PC-9 (cell line): ENCODE data around the gene DDX41. TPM values are rescaled to one million over a fixed set of nuclear protein-coding genes. Genes with fewer than 3 reads are reported as not detected.

Experiments used
- BruUV-seq: library from RNA; stranded (reverse); fragments of 400-500 nt; replicated peaks from 2 replicates; lab custom pipeline; 2021; lab: Mats Ljungman, UMichigan
- CTCF ChIA-PET: fragments of 300-600 bp; sonication (Branson Sonifier 250); formaldehyde crosslinking; loops from one replicate; lab custom pipeline; 2022; ENCODE audit warnings: antibody characterized with exemption; lab: Charles Lee
- POLR2A ChIA-PET: fragments of 300-600 bp; sonication (Branson Sonifier 250); formaldehyde crosslinking; loops from one replicate; lab custom pipeline; 2022; ENCODE audit warnings: antibody characterized with exemption; ENCODE audit not compliant: unreplicated experiment; lab: Charles Lee
- DNase-seq, 2 experiments: peaks; one replicate each; pipeline versions ENCODE4 v3.0.0 to v3.0.0-alpha.2; 2015 to 2022; ENCODE audit warnings: mixed read lengths in 1 of 2
- H2AFZ ChIP-seq: fragments of 200-600 bp; sonication (generic); 2 replicates; pipeline ENCODE4 v1.8.1; 2017; ENCODE audit warnings: antibody characterized with exemption
- H3F3A ChIP-seq: fragments of 200-600 bp; sonication (generic); 2 replicates; pipeline ENCODE4 v1.8.1; 2017; ENCODE audit warnings: antibody characterized with exemption, mild to moderate bottlenecking, low read depth; ENCODE audit not compliant: insufficient read depth
- H3K27ac ChIP-seq: fragments of 200-600 bp; sonication (generic); 2 replicates; pipeline ENCODE4 v1.6.1; 2016; ENCODE audit warnings: mixed run types
- H3K27me3 ChIP-seq: fragments of 200-600 bp; sonication (generic); 2 replicates; pipeline ENCODE4 v1.6.1; 2016; ENCODE audit warnings: low read depth, mixed run types; ENCODE audit not compliant: insufficient read depth
- H3K36me3 ChIP-seq: fragments of 200-600 bp; sonication (generic); 2 replicates; pipeline ENCODE4 v1.6.1; 2016; ENCODE audit warnings: low read depth, mixed run types
- H3K4me1 ChIP-seq: fragments of 200-600 bp; sonication (generic); replicated peaks from 2 replicates; pipeline ENCODE4 v1.6.1; 2016; ENCODE audit warnings: mixed run types; ENCODE audit not compliant: insufficient read depth
- H3K4me2 ChIP-seq: fragments of 200-600 bp; sonication (generic); 2 replicates; pipeline ENCODE4 v1.6.1; 2017; ENCODE audit warnings: mixed run types
- H3K4me3 ChIP-seq: fragments of 200-600 bp; sonication (generic); 2 replicates; pipeline ENCODE4 v1.6.1; 2016; ENCODE audit warnings: mixed run types
- H3K79me2 ChIP-seq: fragments of 200-600 bp; sonication (generic); 2 replicates; pipeline ENCODE4 v1.6.1; 2017; ENCODE audit warnings: low read depth, mixed run types
- H3K9me2 ChIP-seq: fragments of 200-600 bp; sonication (generic); 2 replicates; pipeline ENCODE4 v1.8.1; 2017; ENCODE audit warnings: mild to moderate bottlenecking; ENCODE audit not compliant: insufficient read depth
- H3K9me3 ChIP-seq: fragments of 200-600 bp; sonication (generic); 2 replicates; pipeline ENCODE4 v1.8.1; 2016; ENCODE audit warnings: low read depth; ENCODE audit not compliant: insufficient read depth
- H4K20me1 ChIP-seq: fragments of 200-600 bp; sonication (generic); 2 replicates; pipeline ENCODE4 v1.8.1; 2017; ENCODE audit not compliant: insufficient read depth
- EZH2 ChIP-seq: fragments of 200-600 bp; sonication (generic); IDR thresholded peaks from 2 replicates; pipeline ENCODE4 v1.8.0; 2017; ENCODE audit warnings: antibody characterized with exemption, low read depth
- intact Hi-C: fragments of 100-400 bp; cut with micrococcal nuclease; formaldehyde crosslinking; loops from one replicate; pipeline ENCODE4 v1.10.0; 2022; ENCODE audit not compliant: unreplicated experiment
- total RNA-seq: library from RNA; stranded (reverse); gene quantifications from 2 replicates; pipeline ENCODE4 v1.2.3, GENCODE V29; 2021
- TF ChIP-seq, protein P1 (sequence below): fragments of 200-600 bp; sonication (generic); conservative IDR thresholded peaks from 2 replicates; pipeline ENCODE4 v1.6.1; 2017; ENCODE audit warnings: mixed run types, antibody characterized with exemption, mild to moderate bottlenecking, moderate library complexity

The DDX41 gene
- total RNA-seq, 1 experiment from 2014 or later = 93.1 TPM

DNA sequence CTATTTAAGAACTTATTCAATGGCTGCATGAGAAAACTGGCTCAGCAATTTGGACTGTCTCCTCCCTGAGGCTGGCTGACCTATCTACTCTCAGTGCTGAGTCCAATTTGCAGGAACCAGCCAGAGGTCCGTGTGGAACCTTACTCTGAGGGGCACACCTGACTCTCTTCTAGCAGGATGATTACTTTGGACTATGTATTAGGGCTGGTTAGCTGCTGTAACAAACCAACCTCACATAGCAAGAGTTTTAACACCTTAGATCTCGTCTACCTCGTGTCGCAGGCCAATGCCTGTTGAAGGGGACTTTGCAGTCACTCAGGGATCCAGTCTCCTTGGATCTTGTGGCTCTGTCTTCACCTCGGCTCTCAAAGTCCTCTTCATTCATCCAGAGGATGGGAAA is 41.0 kb upstream of the DDX41 start:
- H3K4me2 ChIP-seq = no peak overlapping the region
- POLR2A ChIA-PET = no interaction called here
- H3K9me2 ChIP-seq = no peaks in the 10 kb centered on the region
- no TSS peak for BruUV-seq
- H3K27ac ChIP-seq = no peak overlapping the region
- DNase-seq = no peak
- no peak overlapping the region for H3K4me3 ChIP-seq
- H2AFZ ChIP-seq = no peak overlapping the region
- CTCF ChIA-PET = no interaction called here
- H3K4me1 ChIP-seq = peaks cover 19% of the 10 kb centered on the region
- no peaks in the 10 kb centered on the region for H3K36me3 ChIP-seq
- H3F3A ChIP-seq = no peaks in the 10 kb centered on the region
- H4K20me1 ChIP-seq = peaks cover 10% of the 10 kb centered on the region
- peaks cover 7% of the 10 kb centered on the region; the same call in 1 of the 2 replicates for H3K27me3 ChIP-seq
- peaks cover 13% of the 10 kb centered on the region for H3K79me2 ChIP-seq
- intact Hi-C loops = no loop called here
- no peaks in the 10 kb centered on the region for H3K9me3 ChIP-seq
- TF ChIP-seq, protein P1, sequence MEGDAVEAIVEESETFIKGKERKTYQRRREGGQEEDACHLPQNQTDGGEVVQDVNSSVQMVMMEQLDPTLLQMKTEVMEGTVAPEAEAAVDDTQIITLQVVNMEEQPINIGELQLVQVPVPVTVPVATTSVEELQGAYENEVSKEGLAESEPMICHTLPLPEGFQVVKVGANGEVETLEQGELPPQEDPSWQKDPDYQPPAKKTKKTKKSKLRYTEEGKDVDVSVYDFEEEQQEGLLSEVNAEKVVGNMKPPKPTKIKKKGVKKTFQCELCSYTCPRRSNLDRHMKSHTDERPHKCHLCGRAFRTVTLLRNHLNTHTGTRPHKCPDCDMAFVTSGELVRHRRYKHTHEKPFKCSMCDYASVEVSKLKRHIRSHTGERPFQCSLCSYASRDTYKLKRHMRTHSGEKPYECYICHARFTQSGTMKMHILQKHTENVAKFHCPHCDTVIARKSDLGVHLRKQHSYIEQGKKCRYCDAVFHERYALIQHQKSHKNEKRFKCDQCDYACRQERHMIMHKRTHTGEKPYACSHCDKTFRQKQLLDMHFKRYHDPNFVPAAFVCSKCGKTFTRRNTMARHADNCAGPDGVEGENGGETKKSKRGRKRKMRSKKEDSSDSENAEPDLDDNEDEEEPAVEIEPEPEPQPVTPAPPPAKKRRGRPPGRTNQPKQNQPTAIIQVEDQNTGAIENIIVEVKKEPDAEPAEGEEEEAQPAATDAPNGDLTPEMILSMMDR = no peak

DNA sequence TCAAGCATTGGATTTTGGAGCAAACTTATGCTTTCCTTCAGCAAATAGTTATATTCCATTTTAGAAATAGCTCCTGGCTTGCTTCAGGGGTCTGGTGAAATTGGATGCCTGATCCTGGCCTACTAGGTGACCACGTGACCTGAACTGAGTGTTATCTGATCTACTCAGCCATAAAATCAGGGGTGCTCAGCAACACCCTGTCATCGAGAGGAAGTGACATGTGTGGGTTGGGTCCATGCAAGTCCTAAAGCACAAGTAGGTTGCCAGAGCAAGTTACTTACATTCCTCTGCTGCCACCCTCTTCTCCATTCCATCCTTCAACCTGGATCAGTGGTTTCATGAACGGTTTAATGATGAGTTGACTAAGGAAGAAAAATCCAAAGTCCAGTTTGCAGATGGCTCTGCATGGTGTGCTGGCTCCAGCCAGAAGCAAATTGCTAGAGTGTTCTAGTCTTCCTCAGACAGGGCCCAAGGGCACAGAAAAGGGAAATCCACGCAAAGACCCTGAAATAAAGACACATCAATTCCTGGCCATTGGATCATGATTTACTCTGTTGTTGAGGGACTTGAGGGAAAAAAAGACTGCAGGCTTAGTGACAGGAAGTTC is 40.4 kb upstream of the DDX41 start:
- ChIA-PET CTCF (no interaction called here), POLR2A (no interaction called here)
- no peaks in the 10 kb centered on the region for H3F3A ChIP-seq
- H3K79me2 ChIP-seq = peaks cover 19% of the 10 kb centered on the region
- BruUV-seq = no TSS peak
- no peaks in the 10 kb centered on the region for H3K9me3 ChIP-seq
- no peak overlapping the region for H3K4me3 ChIP-seq
- no peaks in the 10 kb centered on the region for H3K9me2 ChIP-seq
- H3K4me1 ChIP-seq = peaks cover 22% of the 10 kb centered on the region
- H4K20me1 ChIP-seq = peaks cover 14% of the 10 kb centered on the region
- no peak overlapping the region for H2AFZ ChIP-seq
- no peak overlapping the region for H3K4me2 ChIP-seq
- peaks cover 1% of the 10 kb centered on the region; the same call in 1 of the 2 replicates for H3K27me3 ChIP-seq
- H3K36me3 ChIP-seq = no peaks in the 10 kb centered on the region
- intact Hi-C loops = no loop called here
- TF ChIP-seq, protein P1 = no peak
- no peak overlapping the region for H3K27ac ChIP-seq
- DNase-seq = peak in 1 of 2 experiments; percentile 7

DNA sequence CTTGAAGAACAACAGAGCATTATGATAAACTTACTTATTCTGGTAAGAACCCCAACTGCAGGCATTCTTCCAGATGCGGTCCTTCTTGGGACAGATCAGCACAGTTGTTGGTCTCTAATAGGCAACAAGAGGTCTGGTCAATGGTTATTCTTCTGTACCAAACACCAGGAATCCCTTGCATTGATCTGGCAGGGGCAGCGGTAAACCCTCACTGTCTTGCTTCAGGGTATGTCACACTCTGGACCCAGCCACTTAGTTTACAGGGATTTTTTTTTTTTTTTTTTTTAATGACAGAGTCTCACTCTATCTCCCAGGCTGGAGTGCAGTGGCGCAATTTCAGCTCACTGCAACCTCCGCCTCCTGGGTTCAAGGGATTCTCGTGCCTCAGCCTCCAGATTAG is 38.9 kb upstream of the DDX41 start:
- H3K27ac ChIP-seq = no peak overlapping the region
- intact Hi-C loops = no loop called here
- no peak for DNase-seq
- BruUV-seq = no TSS peak
- H3K9me3 ChIP-seq = no peaks in the 10 kb centered on the region
- H4K20me1 ChIP-seq = peaks cover 20% of the 10 kb centered on the region
- TF ChIP-seq, protein P1 = no peak
- no peak for TF ChIP-seq EZH2
- H3F3A ChIP-seq = no peaks in the 10 kb centered on the region
- H3K9me2 ChIP-seq = no peaks in the 10 kb centered on the region
- H2AFZ ChIP-seq = no peak overlapping the region
- no peak overlapping the region for H3K4me2 ChIP-seq
- H3K27me3 ChIP-seq = no peaks in the 10 kb centered on the region
- ChIA-PET CTCF (interaction anchor here (0.7 kb wide), 2 partner anchors 21 to 1075 kb away, joined by 3 read pairs; no protein-coding TSS in a partner anchor), POLR2A (no interaction called here)
- peaks cover 22% of the 10 kb centered on the region for H3K4me1 ChIP-seq
- no peak overlapping the region for H3K4me3 ChIP-seq
- H3K36me3 ChIP-seq = no peaks in the 10 kb centered on the region
- H3K79me2 ChIP-seq = peaks cover 33% of the 10 kb centered on the region
